Neural crest cell (in vitro differentiated cells): ENCODE data around the gene GDPD5. TPM values are rescaled to one million over a fixed set of nuclear protein-coding genes. Genes with fewer than 3 reads are reported as not detected.

Experiments
- DNase-seq: peaks from one replicate; pipeline ENCODE4 v3.0.0; 2021; ENCODE audit warnings: low read depth, mixed read lengths, low spot score
- H3K27ac Mint-ChIP-seq: one replicate; pipeline ENCODE4 v1.8.0; 2021; ENCODE audit warnings: mild to moderate bottlenecking, mixed read lengths; ENCODE audit not compliant: unreplicated experiment
- H3K27me3 Mint-ChIP-seq: 2 replicates; pipeline ENCODE4 v1.8.0; 2021; ENCODE audit warnings: low read depth, mild to moderate bottlenecking, mixed read lengths
- H3K36me3 Mint-ChIP-seq: 2 replicates; pipeline ENCODE4 v1.8.0; 2021; ENCODE audit warnings: low read depth, mild to moderate bottlenecking, mixed read lengths
- H3K4me1 Mint-ChIP-seq: 2 replicates; pipeline ENCODE4 v1.8.0; 2021; ENCODE audit warnings: mixed read lengths
- H3K4me3 Mint-ChIP-seq: one replicate; pipeline ENCODE4 v1.8.0; 2021; ENCODE audit warnings: mild to moderate bottlenecking, mixed read lengths
- H3K9me3 Mint-ChIP-seq: 2 replicates; pipeline ENCODE4 v1.8.0; 2021; ENCODE audit warnings: mixed read lengths
- total RNA-seq: library from RNA; stranded (reverse); gene quantifications from 2 replicates; pipeline ENCODE4 v1.2.1, GENCODE V29; 2021
- TF ChIP-seq, protein P1 (sequence below): fragments of 200-600 bp; sonication (generic); conservative IDR thresholded peaks from 2 replicates; pipeline ENCODE4 v1.5.0; 2021; ENCODE audit warnings: antibody characterized with exemption, mild to moderate bottlenecking

The GDPD5 gene
- total RNA-seq, 1 donor from 2014 or later: 13.3 TPM

DNA sequence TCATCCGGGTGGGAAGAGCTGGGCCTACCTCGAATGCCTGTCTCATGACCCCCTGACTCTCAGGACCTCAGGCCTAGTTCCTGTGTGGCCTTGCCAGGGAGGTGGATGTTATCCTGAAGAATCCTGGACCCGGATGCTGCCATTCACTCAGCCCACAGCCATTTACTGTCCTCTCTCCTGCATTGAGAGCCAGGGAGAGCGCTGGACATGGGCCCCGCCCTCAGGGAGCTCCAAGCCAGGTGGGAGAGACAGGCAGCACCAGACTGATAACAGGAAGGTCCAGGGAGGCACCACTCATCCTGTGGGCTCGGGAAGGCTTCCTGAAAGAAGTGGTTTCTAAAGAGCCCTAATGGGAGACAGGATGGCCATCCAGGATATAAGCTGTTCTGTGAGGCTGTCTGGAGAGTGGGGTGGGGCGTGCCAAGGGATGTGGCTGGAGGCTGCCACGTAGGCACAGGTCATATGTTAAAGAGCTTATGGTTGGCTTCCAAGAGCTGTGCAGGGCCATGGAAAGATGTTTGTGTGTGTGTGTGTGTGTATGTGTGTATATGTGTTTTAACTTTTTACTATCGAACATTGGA lies 44.9 kb upstream of the GDPD5 start:
- H3K9me3 Mint-ChIP-seq: no peaks in the 10 kb centered on the region
- H3K4me3 Mint-ChIP-seq: no peak overlapping the region
- no peak overlapping the region for H3K27ac Mint-ChIP-seq

DNA sequence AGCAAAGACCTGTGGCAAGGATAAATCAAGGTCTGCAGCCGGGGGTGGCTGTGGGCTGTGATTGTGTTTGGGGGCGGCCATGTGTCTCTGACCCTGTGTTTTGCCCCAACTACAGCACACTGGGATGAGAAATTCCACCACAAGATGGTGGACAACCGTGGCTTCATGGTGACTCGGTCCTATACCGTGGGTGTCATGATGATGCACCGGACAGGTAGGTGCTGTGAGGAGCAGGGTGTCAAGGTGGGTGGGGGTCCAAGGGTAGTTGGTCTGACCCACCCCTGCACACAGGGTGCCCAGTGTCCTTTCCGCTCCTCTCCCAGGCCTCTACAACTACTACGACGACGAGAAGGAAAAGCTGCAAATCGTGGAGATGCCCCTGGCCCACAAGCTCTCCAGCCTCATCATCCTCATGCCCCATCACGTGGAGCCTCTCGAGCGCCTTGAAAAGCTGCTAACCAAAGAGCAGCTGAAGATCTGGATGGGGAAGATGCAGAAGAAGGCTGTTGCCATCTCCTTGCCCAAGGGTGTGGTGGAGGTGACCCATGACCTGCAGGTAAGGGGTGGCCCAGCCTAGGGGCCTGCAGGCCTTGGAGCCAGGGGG lies 43.0 kb upstream of the GDPD5 start:
- TF ChIP-seq, protein P1, sequence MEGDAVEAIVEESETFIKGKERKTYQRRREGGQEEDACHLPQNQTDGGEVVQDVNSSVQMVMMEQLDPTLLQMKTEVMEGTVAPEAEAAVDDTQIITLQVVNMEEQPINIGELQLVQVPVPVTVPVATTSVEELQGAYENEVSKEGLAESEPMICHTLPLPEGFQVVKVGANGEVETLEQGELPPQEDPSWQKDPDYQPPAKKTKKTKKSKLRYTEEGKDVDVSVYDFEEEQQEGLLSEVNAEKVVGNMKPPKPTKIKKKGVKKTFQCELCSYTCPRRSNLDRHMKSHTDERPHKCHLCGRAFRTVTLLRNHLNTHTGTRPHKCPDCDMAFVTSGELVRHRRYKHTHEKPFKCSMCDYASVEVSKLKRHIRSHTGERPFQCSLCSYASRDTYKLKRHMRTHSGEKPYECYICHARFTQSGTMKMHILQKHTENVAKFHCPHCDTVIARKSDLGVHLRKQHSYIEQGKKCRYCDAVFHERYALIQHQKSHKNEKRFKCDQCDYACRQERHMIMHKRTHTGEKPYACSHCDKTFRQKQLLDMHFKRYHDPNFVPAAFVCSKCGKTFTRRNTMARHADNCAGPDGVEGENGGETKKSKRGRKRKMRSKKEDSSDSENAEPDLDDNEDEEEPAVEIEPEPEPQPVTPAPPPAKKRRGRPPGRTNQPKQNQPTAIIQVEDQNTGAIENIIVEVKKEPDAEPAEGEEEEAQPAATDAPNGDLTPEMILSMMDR: no peak
- Mint-ChIP-seq H3K4me3 (peak overlapping the region; percentile 9), H3K9me3 (no peaks in the 10 kb centered on the region), H3K4me1 (peaks cover 24% of the 10 kb centered on the region), H3K36me3 (peaks cover 9% of the 10 kb centered on the region), H3K27me3 (no peaks in the 10 kb centered on the region), H3K27ac (no peak overlapping the region)
- no peak for DNase-seq

More for the DNA sequence above, 44.9 kb upstream of the GDPD5 start:
- no peaks in the 10 kb centered on the region for H3K27me3 Mint-ChIP-seq
- H3K36me3 Mint-ChIP-seq: peaks cover 9% of the 10 kb centered on the region
- TF ChIP-seq, protein P1: no peak
- peaks cover 5% of the 10 kb centered on the region for H3K4me1 Mint-ChIP-seq
- no peak for DNase-seq

DNA sequence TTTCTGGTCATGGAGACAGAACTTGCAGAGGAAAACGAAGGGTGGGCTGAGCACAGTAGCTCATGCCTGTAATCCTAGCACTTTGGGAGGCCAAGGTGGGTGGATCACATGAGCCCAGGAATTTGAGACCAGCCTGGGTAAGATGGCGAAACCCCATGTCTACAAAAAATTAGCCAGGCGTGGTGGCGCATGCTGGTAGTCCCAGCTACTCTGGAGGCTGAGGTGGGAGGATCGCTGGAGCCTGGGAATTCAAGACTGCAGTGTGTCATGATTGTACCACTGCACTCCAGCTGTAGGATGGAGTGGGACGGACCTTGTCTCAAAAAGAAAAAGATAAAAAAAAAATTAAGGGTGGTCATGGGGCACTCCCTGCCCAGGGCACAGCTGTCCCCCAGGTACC lies 42.2 kb upstream of the GDPD5 start:
- TF ChIP-seq, protein P1: no peak
- H3K36me3 Mint-ChIP-seq: peaks cover 9% of the 10 kb centered on the region
- H3K27me3 Mint-ChIP-seq: no peaks in the 10 kb centered on the region
- H3K4me1 Mint-ChIP-seq: peaks cover 31% of the 10 kb centered on the region
- H3K9me3 Mint-ChIP-seq: no peaks in the 10 kb centered on the region
- no peak overlapping the region for H3K4me3 Mint-ChIP-seq
- DNase-seq: no peak
- no peak overlapping the region for H3K27ac Mint-ChIP-seq

DNA sequence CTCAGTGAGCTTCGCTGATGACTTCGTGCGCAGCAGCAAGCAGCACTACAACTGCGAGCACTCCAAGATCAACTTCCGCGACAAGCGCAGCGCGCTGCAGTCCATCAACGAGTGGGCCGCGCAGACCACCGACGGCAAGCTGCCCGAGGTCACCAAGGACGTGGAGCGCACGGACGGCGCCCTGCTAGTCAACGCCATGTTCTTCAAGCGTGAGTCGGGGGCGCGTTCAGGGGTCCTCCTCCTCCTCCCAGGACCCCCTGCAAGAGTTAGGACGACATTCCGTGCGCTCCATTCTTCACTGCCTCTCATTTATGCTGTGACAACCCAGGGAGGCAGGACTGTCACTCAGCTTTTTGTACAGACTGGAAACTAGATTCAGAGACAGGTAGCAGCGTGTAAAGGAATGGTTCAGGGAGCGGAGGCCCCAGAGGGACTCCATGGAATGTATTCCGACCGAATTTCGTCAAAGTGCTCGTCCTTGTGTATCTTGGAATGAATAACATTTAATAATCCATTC lies 41.1 kb upstream of the GDPD5 start:
- peaks cover 41% of the 10 kb centered on the region for H3K4me1 Mint-ChIP-seq
- DNase-seq: no peak
- TF ChIP-seq, protein P1: no peak
- no peaks in the 10 kb centered on the region for H3K27me3 Mint-ChIP-seq
- no peak overlapping the region for H3K27ac Mint-ChIP-seq
- no peaks in the 10 kb centered on the region for H3K9me3 Mint-ChIP-seq
- H3K4me3 Mint-ChIP-seq: no peak overlapping the region
- H3K36me3 Mint-ChIP-seq: peaks cover 6% of the 10 kb centered on the region

DNA sequence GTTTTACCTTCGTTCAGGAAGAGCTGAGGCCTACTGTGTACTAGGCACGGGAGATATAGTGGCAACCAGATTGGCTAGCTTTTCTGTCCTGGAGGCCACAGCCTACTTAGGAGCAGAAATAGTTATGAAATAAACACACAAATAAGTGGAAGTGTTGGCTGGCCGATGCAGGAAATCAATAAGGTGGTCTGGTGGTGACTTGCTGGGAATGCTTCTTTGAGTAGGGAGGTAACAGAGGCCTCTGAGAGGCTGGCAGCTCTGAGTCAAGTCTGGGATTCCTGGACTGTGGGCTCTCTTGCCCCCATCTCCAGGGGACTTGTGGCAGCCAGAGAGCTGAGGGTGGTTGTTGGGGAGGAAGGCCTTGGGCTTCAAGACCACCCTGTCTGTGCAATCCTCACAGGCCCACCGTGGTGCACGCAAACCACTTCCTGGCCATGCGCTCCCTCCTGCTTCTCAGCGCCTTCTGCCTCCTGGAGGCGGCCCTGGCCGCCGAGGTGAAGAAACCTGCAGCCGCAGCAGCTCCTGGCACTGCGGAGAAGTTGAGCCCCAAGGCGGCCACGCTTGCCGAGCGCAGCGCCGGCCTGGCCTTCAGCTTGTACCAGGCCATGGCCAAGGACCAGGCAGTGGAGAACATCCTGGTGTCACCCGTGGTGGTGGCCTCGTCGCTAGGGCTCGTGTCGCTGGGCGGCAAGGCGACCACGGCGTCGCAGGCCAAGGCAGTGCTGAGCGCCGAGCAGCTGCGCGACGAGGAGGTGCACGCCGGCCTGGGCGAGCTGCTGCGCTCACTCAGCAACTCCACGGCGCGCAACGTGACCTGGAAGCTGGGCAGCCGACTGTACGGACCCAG lies 40.4 kb upstream of the GDPD5 start:
- peaks cover 45% of the 10 kb centered on the region for H3K4me1 Mint-ChIP-seq
- H3K36me3 Mint-ChIP-seq: peaks cover 6% of the 10 kb centered on the region
- H3K27me3 Mint-ChIP-seq: no peaks in the 10 kb centered on the region
- peak overlapping the region; percentile 99 for H3K4me3 Mint-ChIP-seq
- H3K9me3 Mint-ChIP-seq: no peaks in the 10 kb centered on the region
- no peak for DNase-seq
- H3K27ac Mint-ChIP-seq: peak overlapping the region; percentile 54
- TF ChIP-seq, protein P1: no peak
